ENCODE data around the gene DIP2C. TPM values are rescaled to one million over a fixed set of nuclear protein-coding genes. Genes with fewer than 3 reads are reported as not detected.
"Not testable (repeated sequence)": the region's sequence is repeated elsewhere in the genome, so short reads cannot be mapped to it uniquely, and the experiment has no call there.

The DIP2C gene
- total RNA-seq, 1 donor from 2014 or later = 41.6 TPM

DNA sequence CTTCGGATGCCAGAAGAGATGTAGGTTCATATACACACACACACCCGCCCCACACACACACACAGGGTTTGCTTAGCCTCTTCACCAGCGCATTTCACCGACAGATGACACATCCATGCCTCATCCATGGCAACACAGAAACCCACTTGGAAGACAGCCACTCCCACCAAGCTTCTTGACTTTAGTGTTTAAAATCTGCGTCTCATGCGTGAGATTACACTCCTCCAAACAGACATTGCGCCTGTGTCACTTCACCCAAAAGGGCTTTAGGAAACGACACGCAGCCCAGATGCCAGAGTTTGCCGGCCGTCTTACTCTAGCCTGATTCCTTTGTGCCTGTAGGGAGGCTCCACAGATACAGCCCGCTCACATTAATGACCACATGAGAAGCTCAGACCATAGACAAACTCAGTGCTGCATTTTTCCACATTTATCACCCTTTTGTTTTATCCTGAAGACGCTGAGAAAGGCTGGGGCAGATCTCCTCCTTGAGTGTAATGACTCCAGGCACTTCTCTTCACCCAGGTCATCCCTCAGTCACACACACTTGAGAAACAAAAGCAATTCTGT lies 73.8 kb downstream of the DIP2C start:
- FAIRE-seq (no peak), DNase-seq (ENCODE audit: low spot score in 2 of 2) (no peak)

DNA sequence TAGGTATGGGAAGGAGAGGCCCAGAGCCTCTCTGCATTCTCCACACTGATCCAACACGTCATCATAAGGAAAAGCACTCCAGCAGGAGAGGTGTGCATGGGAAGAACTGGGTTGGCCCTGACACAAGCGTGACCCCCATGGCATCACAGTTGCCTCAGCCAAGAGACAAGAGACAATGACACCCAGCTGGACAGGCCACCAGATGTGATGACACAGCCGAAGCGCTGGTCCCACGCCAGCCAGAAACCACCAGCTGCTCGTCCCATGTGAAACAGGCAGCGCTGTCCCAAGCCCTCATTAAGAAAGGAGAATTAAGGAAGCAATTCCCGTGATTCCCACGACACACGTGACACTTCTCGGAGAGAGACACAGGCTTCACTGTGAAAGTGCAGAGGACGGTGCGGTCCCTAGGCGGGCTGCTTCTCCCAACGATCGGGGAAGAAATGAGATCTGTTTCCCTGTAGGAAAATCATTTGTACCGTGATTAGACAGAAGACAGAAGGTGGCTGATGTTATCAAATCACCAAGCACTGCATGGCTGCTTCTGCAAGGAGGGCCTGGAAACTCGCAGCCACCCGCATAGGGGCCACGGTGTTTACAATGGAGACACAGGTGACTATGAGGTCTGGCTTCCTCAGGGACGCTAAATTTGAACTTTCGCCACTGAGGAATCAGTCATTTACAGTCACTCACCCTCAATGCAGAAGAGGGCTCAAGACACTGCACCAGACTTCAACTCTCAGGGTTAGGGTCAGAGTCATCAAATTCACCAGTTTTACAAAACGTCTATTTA lies 74.5 kb downstream of the DIP2C start:
- no peak for FAIRE-seq

DNA sequence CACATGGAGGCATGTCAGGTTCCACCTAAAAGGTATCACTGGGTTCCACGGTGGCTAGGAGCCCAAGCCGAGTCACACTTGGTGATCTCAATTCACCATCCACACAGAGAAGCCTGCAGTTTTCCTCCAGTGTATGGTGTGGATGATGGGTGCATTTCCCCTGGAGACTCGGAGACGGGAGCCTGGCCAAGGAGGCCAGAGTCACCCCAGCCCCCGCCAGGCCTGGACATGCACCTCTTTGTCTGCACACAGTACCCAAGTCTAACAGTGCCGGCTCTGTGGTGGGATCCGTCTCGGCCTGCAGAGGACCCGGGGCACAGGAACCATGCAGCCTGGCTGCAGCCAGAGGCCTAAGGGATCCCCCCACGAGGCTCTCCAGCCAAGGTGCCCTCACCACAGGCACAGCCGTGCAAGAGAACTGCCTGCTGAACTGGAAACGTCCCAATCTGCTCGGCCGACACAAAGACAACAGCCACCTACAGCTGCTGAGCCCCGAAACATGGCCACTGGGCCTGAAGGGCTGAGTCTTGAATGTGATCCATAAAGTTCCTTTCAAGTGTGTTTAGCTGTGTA lies 75.2 kb downstream of the DIP2C start:
- DNase-seq (ENCODE audit: low spot score in 2 of 2) = no peak
- FAIRE-seq = no peak

More for the DNA sequence above, 74.5 kb downstream of the DIP2C start:
- peak in 1 of 2 donors; percentile 67 for DNase-seq (ENCODE audit: low spot score in 2 of 2)

DNA sequence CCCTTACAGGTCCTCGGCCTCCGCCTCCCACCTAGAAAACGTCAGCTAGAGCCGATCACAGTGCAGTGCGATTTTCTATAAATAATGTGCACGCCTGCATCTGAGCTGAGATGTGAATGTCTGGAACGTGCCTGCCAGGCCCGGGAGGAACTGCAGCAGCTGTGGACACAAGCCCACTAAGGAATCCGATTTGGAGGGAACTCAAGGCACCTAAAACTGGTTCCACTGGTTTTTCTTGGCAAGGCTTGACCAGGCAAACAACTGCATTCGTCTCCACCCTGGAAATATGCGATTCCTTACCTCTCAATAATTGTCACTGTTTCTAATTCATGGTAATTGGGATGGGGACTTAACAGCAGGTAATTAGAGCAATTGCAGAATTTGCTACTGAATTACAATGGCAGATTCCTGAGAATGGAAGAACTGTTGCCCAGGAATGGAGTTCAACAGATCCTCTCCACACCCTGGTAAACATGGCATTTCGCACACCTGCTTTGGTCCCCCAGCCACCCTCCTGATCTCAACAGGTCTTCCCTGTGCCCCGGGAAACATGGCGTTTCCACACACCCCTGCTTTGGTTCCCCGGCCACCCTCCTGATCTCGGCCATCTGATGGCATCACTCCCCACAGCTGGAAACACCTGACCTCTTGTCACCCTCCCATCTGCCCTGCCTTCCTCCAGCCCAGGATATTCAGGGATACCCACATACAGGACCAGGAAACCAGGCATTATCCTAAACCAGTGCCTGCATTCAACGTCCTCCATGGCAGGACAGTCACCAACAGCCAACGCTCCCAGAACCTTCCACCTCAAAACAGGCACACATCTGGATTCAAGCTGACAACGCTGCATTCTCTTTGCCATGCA lies 76.0 kb downstream of the DIP2C start:
- DNase-seq (ENCODE audit: low spot score in 2 of 2) = no peak
- no peak for FAIRE-seq

DNA sequence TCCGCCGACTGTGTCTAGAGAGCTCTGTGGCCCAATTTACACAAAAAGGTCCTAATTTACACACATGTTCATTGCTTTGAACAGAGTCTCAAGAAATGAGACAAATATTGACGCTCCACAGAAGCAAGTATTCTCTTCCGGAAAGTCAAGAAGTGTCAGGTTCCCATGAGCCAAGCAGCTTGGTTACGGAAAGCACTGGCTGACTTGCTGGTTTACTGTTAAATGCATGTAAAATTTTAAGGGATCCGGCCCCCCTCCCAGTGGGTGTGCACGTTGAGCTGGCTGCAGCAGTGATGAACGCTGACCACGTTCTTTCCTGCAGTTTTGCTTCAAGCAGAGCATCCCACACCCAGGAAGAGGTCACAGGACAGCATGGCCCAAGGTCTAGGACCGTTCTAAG lies 76.8 kb downstream of the DIP2C start:
- DNase-seq (ENCODE audit: low spot score in 2 of 2) = no peak
- no peak for FAIRE-seq

DNA sequence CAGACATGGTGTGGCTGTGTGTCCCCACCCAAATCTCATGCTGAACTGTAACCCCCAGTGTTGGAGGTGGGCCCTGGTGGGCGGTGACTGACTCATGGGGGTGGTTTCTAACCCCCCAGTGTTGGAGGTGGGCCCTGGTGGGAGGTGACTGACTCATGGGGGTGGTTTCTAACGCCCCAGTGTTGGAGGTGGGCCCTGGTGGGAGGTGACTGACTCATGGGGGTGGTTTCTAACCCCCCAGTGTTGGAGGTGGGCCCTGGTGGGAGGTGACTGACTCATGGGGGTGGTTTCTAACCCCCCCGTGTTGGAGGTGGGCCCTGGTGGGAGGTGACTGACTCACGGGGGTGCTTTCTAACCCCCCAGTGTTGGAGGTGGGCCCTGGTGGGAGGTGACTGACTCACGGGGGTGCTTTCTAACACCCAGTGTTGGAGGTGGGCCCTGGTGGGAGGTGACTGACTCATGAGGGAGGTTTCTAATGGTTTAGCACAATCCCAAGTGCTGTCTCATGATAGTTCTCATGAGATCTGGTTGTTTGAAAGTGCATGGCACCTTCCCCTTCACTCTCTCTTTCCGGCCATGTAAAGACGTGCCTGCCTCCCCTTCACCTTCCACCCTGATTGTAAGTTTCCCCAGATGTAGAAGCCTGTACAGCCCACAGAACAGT lies 78.7 kb downstream of the DIP2C start:
- not testable (repeated sequence) for FAIRE-seq; DNase-seq (ENCODE audit: low spot score in 2 of 2)

DNA sequence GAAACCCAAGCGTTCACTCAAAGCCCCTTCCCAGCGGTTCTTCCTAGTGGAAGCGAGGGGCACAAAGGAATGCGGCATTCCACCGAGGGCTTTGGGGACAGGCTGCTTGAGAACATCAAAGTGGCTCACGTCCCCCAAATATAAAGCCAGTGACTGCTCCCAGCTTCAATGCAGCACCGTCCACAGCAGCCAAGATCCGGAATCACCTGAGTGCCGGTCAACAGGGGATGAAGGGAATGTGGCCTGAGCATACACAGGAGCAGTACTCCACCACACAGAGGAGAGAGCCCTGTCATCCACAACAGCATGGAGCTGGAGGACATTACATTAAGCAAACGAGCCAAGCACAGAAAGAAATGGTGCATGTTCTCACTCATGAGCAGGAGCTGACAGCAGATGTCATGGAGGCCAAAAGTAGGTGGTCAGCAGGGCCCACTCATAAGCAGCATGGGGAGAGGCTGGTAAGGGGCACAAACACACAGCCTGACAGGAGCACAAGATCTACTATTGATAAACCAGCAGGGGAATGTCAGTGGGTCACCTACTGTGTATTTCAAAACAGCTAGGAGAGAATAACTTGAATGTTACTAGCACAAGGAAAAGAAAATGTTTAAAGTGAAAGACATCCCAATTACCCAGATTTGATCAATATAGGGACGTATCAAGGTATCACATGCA lies 79.5 kb downstream of the DIP2C start:
- no peak for FAIRE-seq

DNA sequence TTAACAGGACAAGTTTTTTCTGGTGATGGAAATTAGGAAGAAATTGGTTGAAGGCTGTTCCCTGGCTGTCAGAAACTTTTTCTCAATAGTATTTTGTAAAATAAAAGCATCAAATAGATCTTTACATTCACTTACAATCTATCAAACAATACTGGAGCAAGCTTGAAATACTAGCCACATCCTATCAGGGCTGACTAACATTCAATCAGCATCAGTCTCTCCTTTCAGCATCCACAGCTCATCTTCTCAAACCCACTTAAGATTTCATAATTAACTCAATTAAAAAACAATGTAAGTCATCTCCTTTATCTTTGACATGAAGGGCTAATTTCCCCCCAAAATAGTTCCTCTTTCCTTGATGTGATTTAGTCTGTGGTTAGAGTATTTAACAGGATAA lies 80.2 kb downstream of the DIP2C start:
- FAIRE-seq (no peak), DNase-seq (ENCODE audit: low spot score in 2 of 2) (no peak)

More for the DNA sequence above, 79.5 kb downstream of the DIP2C start:
- no peak for DNase-seq (ENCODE audit: low spot score in 2 of 2)

DNA sequence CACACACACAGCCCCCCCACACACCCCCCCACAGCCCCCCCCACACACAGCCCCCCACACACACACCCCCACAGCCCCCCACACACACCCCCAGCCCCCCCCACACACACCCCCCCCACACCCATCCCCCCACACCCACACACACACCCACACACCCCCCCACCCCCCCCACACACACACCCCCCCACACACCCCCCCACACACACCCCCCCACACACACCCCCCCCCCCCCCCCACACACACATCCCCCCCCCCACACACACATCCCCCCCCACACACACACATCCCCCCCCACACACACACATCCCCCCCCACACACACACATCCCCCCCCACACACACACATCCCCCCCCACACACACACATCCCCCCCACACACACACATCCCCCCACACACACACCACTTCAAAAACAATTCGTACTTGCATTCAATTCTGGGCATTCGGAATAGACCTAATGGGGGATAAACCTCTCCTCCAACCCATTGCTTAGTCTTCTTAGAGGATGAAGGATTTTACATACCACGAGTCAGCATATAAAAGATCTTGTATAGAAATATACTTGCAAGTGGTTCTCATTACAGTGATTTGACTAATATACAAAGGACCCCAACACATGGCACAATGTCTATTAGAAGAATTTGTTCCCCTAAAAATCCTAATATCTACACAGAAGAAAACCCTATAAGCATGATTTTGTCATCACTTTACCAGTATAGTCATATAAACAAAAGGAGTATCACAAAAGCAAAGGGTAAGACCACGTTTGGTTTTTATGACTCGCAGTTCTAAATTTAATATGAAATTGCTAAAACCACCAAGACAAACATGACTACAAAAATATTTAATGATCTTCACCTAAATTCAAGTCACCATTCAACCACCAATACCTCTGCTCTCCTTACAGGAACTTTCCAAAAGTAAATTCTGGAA lies 80.9 kb downstream of the DIP2C start:
- DNase-seq (ENCODE audit: low spot score in 2 of 2) (no peak), FAIRE-seq (no peak)

DNA sequence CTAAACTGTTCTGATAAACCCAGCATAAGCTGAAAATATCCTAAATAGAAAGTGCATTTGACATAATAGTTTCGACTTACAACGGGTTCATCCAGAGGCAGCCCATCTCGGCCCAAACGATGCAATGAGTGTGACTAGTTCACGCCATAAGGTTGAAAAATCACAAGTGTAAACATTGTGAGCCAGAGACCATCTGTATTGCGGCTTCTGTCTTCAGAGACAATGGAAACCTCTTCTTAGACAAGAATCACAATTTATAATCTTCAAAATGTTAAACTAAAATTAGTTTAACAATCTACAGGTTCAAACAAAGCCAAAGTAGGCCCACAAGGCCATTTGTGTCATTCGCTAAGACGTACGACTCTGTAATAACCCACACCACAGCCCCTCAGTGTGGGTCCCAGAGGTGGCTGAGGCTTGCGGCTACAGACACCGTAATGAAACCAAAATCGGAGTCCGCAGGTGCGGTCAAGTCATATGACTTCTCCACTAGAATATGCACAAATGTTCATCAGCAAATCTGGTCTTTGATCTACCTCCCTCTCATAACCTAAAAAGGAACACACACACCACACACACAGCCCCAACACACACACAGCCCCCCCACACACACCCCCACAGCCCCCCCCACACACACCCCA lies 81.8 kb downstream of the DIP2C start:
- DNase-seq (ENCODE audit: low spot score in 2 of 2) = no peak
- no peak for FAIRE-seq

DNA sequence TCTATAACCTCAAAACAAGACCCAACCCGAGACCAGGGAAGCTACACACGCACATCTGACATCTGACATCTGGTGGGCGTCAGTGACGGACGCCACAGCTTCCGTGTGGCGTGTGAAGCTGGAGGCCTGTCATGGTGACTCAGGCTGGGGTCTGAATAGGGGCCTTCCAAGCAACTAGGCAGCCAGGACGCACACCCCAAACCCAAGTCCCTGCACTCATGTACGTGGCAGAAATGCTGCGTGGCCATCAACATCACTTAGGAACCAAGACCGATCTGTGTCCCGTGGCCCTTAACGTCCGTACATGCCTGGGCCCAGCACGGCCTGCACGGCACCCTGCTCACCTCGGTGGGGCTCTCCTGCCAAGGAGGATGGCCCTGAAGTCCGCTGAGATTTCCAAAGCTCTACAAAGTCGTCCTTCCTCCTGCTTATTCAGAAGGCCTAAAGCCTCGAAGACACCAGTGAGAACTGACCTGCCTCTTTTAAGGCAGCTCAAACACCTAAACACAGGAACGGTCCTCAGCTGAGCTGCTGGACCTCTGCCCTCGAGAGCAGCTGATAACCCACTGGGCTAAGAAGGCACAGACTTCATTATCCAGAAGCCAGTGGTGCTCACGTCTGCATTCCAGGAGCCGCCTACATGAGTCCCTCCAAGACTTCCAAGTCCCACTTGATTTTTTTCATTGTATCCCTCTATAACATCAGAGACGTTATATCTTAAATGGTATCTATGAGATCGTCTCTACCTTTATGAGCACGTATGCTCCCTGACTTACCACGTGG lies 82.5 kb downstream of the DIP2C start:
- no peak for DNase-seq (ENCODE audit: low spot score in 2 of 2)

DNA sequence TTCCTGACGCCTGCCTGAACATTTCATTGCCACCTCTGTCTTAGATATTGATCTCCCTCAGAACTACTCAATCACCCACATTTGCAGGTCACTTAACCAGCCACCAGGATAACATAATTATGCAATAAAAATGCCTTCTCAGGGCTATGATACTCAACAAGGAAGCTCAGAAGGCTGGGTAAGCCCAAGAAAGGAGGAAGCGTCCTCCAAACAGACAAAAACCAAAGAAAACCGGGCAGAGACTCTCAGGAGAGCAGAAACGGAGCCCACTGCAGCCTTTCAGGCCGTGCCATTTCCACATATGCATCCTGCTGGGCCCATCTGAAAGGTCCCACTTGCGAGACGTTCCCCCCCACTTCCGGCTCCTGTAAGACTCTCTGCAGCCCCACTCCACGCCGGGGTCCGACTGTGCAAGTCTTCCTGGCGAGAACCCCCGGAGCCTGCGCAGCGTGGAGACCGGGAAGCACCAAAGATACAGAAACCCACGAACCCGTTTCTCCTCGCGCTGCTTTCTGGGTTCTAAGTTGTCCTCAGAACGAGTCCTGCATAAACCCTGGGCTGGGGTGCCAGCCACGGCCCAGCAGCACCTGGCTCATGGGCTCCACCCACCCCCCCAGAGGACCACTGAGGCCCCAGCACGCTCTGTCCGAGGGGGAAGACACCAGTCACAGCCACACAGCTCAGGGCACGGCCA lies 83.7 kb downstream of the DIP2C start:
- FAIRE-seq (no peak), DNase-seq (ENCODE audit: low spot score in 2 of 2) (no peak)

More for the DNA sequence above, 82.5 kb downstream of the DIP2C start:
- no peak for FAIRE-seq

DNA sequence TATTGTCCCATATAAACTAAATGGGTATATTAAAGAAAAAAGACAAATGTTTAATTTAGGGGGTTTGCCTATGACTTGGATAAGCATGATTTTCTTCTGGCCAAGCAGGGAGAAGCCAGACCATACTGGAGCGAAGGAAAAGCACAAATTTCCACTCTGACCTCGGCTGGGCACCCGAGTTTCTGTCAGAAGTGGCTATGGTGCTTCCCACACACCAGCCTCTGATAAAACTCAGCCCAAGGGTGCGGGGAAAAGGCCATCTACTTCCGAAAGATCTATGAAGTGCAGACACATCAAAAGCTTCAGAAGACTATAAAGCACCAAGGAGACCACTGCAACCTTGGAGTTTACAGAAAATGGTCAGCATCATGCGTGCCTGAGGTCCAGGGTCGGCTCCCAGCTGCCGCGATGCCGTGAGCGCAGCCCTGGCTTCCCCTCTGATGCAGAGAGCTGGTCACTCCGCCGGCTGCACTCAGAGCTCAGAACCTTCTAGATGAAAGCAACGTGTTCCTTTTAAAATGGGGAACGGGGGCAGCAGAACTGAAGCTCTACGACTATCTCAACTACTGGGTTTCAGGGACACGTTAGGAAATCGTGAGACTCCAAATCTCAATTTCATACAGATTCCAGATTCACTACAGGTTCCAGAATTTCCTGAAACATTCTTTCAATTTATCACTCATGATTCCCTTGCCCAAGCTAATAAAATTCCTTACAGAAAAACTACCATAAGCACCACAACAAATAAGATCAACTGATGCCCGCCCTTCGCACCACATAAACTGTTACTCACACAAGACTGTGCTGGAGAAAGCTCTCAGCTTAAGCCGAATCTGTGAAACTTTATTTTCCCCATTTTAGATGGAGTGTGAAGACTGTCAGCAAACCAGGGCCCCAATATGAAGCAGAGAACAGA lies 84.5 kb downstream of the DIP2C start:
- FAIRE-seq (no peak), DNase-seq (ENCODE audit: low spot score in 2 of 2) (peak in 1 of 2 donors; percentile 60)

DNA sequence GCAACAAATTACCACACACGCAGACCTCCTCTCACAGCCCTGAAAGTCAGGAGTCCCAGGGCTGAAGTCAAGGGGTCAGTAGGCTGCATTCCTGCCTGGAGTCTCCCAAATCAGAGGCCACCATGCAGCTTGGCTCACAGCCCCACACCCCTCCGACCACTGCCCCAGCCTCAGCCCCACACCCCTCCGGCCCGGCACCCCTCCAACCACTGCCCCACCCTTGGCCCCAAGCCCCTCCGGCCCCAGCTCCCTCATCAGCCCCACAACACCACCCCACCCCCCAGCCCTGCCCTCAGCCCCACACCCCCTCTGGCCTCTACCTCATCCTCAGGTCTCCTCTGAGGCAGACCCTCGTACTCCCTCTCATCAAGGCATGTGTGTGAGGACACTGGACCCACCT lies 85.7 kb downstream of the DIP2C start:
- FAIRE-seq = no peak

DNA sequence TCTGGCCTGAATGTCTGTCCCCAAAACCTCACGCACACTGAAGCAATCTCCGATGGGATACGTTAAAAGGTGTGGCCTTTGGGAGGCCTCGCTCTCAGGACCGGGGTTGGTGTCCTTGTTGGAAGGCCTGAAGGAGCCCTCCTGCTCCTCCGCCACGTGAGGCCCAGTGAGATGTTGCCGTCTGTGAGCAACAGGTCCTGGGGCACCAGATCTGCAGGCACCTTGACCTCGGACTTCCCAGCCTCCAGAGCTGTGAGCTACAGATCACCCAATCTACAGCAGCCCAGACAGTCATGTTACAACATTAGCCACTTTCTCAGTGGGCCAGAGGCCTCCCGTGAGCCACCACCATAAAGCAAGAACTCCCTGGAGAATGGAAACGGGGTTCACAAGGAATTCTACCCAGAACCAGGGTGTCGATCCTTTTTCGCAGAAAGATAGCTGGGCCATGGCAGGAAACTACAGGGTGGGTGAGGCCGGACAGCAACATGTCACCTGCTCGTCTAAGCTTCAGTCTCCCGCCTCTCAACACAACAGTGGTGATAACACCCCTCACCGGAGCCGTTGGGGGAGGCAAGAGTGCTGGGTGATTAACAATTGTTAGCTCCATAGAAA lies 87.0 kb downstream of the DIP2C start:
- FAIRE-seq (no peak), DNase-seq (ENCODE audit: low spot score in 2 of 2) (no peak)

More for the DNA sequence above, 85.7 kb downstream of the DIP2C start:
- no peak for DNase-seq (ENCODE audit: low spot score in 2 of 2)
